K562 (cell line): ENCODE measurements around the gene ARL13B. TPM values are rescaled to one million over a fixed set of nuclear protein-coding genes. Genes with fewer than 3 reads are reported as not detected.
A peak's percentile ranks its signal among the peaks of the same experiment; 100 is the strongest.

Source experiments
- ATF7 ChIP-seq: fragments of 450-650 bp; IDR thresholded peaks from 2 replicates; pipeline ENCODE4 v1.7.1; 2014; ENCODE audit warnings: mild to moderate bottlenecking, moderate library complexity
- CHD2 ChIP-seq: IDR thresholded peaks from 2 replicates; pipeline ENCODE4 v1.6.1; 2011; ENCODE audit warnings: low read depth, low read length
- ETV5 ChIP-seq: sonication (generic); formaldehyde crosslinking; IDR thresholded peaks from 2 replicates; pipeline ENCODE4 v1.4.0; 2020; ENCODE audit warnings: low read depth, mild to moderate bottlenecking, missing genetic modification reagents
- GABPA ChIP-seq: fragments of 200-800 bp; sonication (Bioruptor generic); conservative IDR thresholded peaks from 2 replicates; pipeline ENCODE4 v1.6.1; 2016; ENCODE audit warnings: low read depth, missing genetic modification characterization, missing compliant biosample characterization
- GTF2E2 ChIP-seq: fragments of 200-800 bp; sonication (Bioruptor generic); IDR thresholded peaks from 2 replicates; pipeline ENCODE4 v1.6.1; 2016; ENCODE audit warnings: missing genetic modification characterization, missing compliant biosample characterization
- HCFC1 ChIP-seq: IDR thresholded peaks from 2 replicates; pipeline ENCODE4 v1.6.1; 2012; ENCODE audit warnings: low read depth, low read length, improper control_type of control experiment
- HDAC1 ChIP-seq, 2 experiments: fragments of 450-650 bp; IDR thresholded peaks; 2 replicates each; pipeline ENCODE4 v1.6.1; 2016 to 2017; ENCODE audit warnings: inconsistent platforms in 1 of 2, mild to moderate bottlenecking in 1 of 2, moderate library complexity in 1 of 2
- IRF9 ChIP-seq: fragments of 450-650 bp; IDR thresholded peaks from 2 replicates; pipeline ENCODE4 v1.6.1; 2016; ENCODE audit warnings: missing biosample characterization, missing genetic modification characterization
- MAFK ChIP-seq: IDR thresholded peaks from 2 replicates; pipeline ENCODE4 v1.6.1; 2011; ENCODE audit warnings: low read length, improper control_type of control experiment
- MCM7 ChIP-seq, 2 experiments: fragments of 450-650 bp; IDR thresholded peaks; 2 replicates each; pipeline ENCODE4 v1.6.1; 2016 to 2018
- MTA3 ChIP-seq: fragments of 450-650 bp; formaldehyde crosslinking; IDR thresholded peaks from 2 replicates; pipeline ENCODE4 v1.6.1; 2017; ENCODE audit warnings: mild to moderate bottlenecking, borderline replicate concordance
- NONO ChIP-seq, 2 experiments: fragments of 200-400 bp in 1 of 2; fragments of 450-650 bp in 1 of 2; formaldehyde crosslinking in 1 of 2; IDR thresholded peaks; 2 replicates each; pipeline ENCODE4 v1.6.1; 2017; ENCODE audit warnings: low read depth in 2 of 2, mild to moderate bottlenecking in 2 of 2, moderate library complexity in 2 of 2, low read length in 1 of 2
- NR2C1 ChIP-seq, 2 experiments: fragments of 450-650 bp; IDR thresholded peaks; 2 replicates each; pipeline ENCODE4 v1.6.1; 2017; ENCODE audit warnings: mild to moderate bottlenecking in 2 of 2, antibody characterized with exemption in 1 of 2, inconsistent platforms in 1 of 2, missing compliant biosample characterization in 1 of 2, missing genetic modification characterization in 1 of 2
- POLR2B ChIP-seq: fragments of 450-650 bp; IDR thresholded peaks from 2 replicates; pipeline ENCODE4 v1.6.1; 2018; ENCODE audit warnings: low read depth; ENCODE audit not compliant: partially characterized antibody
- POLR2H ChIP-seq: IDR thresholded peaks from 2 replicates; pipeline ENCODE4 v1.6.1; 2016; ENCODE audit warnings: missing genetic modification characterization, low read depth, mild to moderate bottlenecking, control low read depth, missing compliant biosample characterization, moderate library complexity
- PTBP1 ChIP-seq: fragments of 200-400 bp; formaldehyde crosslinking; IDR thresholded peaks from 2 replicates; pipeline ENCODE4 v1.6.1; 2017; ENCODE audit warnings: low read depth, low read length
- RBFOX2 ChIP-seq: fragments of 200-400 bp; formaldehyde crosslinking; IDR thresholded peaks from 2 replicates; pipeline ENCODE4 v1.6.1; 2017; ENCODE audit warnings: low read depth, mild to moderate bottlenecking, low read length, moderate library complexity
- TAF1 ChIP-seq: IDR thresholded peaks from 2 replicates; pipeline ENCODE4 v1.6.1; 2011; ENCODE audit warnings: mild to moderate bottlenecking, low read length, moderate library complexity; ENCODE audit not compliant: insufficient read depth, control insufficient read depth, severe bottlenecking; ENCODE audit errors: extremely low read depth
- TAF9B ChIP-seq: fragments of 450-650 bp; IDR thresholded peaks from 2 replicates; pipeline ENCODE4 v1.6.1; 2018; ENCODE audit warnings: mild to moderate bottlenecking; ENCODE audit not compliant: partially characterized antibody
- TFAP4 ChIP-seq: sonication (generic); formaldehyde crosslinking; IDR thresholded peaks from 2 replicates; pipeline ENCODE4 v1.8.0; 2022; ENCODE audit warnings: missing genetic modification reagents, mild to moderate bottlenecking, moderate library complexity, borderline replicate concordance
- U2AF1 ChIP-seq: fragments of 200-400 bp; formaldehyde crosslinking; optimal IDR thresholded peaks from 2 replicates; pipeline ENCODE3; 2017; ENCODE audit warnings: mild to moderate bottlenecking, low read depth, low read length, moderate library complexity
- YY1 ChIP-seq, 3 experiments: IDR thresholded peaks; 2 replicates each; pipeline ENCODE4 v1.6.1; 2011; ENCODE audit warnings: low read length in 2 of 3, mild to moderate bottlenecking in 2 of 3, moderate library complexity in 2 of 3, borderline replicate concordance in 1 of 3, control low read depth in 1 of 3, low read depth in 1 of 3; ENCODE audit not compliant: insufficient read depth in 3 of 3, insufficient replicate concordance in 2 of 3, control insufficient read depth in 1 of 3, insufficient read length in 1 of 3; ENCODE audit errors: extremely low read depth in 1 of 3
- ZNF12 ChIP-seq: sonication (generic); formaldehyde crosslinking; IDR thresholded peaks from 2 replicates; pipeline ENCODE4 v1.4.0; 2020; ENCODE audit warnings: mild to moderate bottlenecking, missing genetic modification reagents
- ZNF253 ChIP-seq: fragments of 250-450 bp; sonication (Bioruptor Pico); conservative IDR thresholded peaks from 2 replicates; pipeline ENCODE4 v1.6.1; 2021; ENCODE audit warnings: mild to moderate bottlenecking
- ZNF41 ChIP-seq: fragments of 250-450 bp; sonication (Bioruptor Pico); conservative IDR thresholded peaks from 2 replicates; pipeline ENCODE4 v1.4.0; 2020; ENCODE audit warnings: mild to moderate bottlenecking
- ZNF436 ChIP-seq: fragments of 250-450, 450-650 bp; sonication (Bioruptor Pico); formaldehyde crosslinking; IDR thresholded peaks from 2 replicates; pipeline ENCODE4 v1.7.0; 2020; ENCODE audit warnings: mild to moderate bottlenecking
- polyA plus RNA-seq, 8 experiments: library from polyadenylated mRNA; depleted of rRNA in 4 of 8; stranded (reverse) in 5 of 8; unstranded in 3 of 8; fragments of >200 nt; fragmentation: Nextera tagmentation in 2 of 8; fragmentation: Illumina TruSeq in 1 of 8; extraction: Ambion mirVana in 2 of 8; extraction: Trizol in 1 of 8; gene quantifications; 2 replicates each; pipeline versions ENCODE4 v1.2.1 to v1.2.3, GENCODE V29; 2011 to 2014; ENCODE audit warnings: inconsistent platforms in 1 of 8, missing spikeins in 1 of 8
- total RNA-seq, 7 experiments: library from RNA; depleted of rRNA in 6 of 7; stranded (reverse); fragments of >200 nt in 6 of 7; fragmentation: Illumina TruSeq in 2 of 7; extraction: Trizol in 2 of 7; gene quantifications; 2 replicates each; pipeline versions ENCODE4 v1.2.1 to v1.2.3, GENCODE V29; 2011 to 2021; ENCODE audit warnings: low replicate concordance in 1 of 7

Gene ARL13B
- total and polyA plus RNA-seq, 9 of the 15 experiments (the other 6 are each of a cell fraction or from before 2014, with no cell fraction given): 4.1 to 16.9 (median 12.2) TPM

- TF ChIP-seq TFAP4 (peak; percentile 54), MTA3 (0 out of 2 replicates have a peak, but pooled peaks have one; percentile 27), HCFC1 (peak; percentile 45; the same call in 1 of the 2 replicates), MCM7 (IDR thresholded peaks at IDR 0.05) (no peak), HDAC1 (IDR thresholded peaks at IDR 0.05) (peak in 1 of 2 experiments; percentile 44; a peak in 2 of 4 replicates), PTBP1 (no peak), NONO (IDR thresholded peaks at IDR 0.05; ENCODE audit: low read depth in 2 of 2, low read length in 1 of 2) (0 out of 4 replicates have a peak, but pooled peaks of 1 of the 2 experiments have one; percentile 7), POLR2H (tag) (peak; percentile 84), ZNF253 (CRISPR knock-in tag) (no peak), TAF9B (peak; percentile 44), MAFK (peak; percentile 61; the same call in 1 of the 2 replicates), GTF2E2 (tag) (peak; percentile 31; the same call in 1 of the 2 replicates), ETV5 (CRISPR knock-in tag) (peak; percentile 73), NR2C1 (IDR thresholded peaks at IDR 0.05) (peak; percentile 43; the same call in 1 of the 2 replicates), NR2C1 (tag; IDR thresholded peaks at IDR 0.05) (peak; percentile 13; the same call in 1 of the 2 replicates), ATF7 (peak; percentile 57), YY1 (IDR thresholded peaks at IDR 0.05; ENCODE audit: borderline replicate concordance in 1 of 3, control insufficient read depth in 1 of 3, extremely low read depth in 1 of 3, insufficient read depth in 3 of 3, insufficient read length in 1 of 3, insufficient replicate concordance in 2 of 3, low read depth in 1 of 3, low read length in 2 of 3) (peak in 1 of 3 experiments; percentile 9), CHD2 (peak; percentile 97), IRF9 (no peak), RBFOX2 (peak; percentile 92), GABPA (peak; percentile 86), TAF1 (peak; percentile 73), ZNF436 (CRISPR knock-in tag) (no peak), POLR2B (peak; percentile 68), ZNF41 (CRISPR knock-in tag) (no peak), ZNF12 (no peak), U2AF1 (no peak)
Measured at GRCh38 chr3:94062513-94063404, 82.8 kb downstream of the ARL13B start, which contains the start of the genes DHFR2 and NSUN3 (continued).
